Small intestine (tissue), 7 donors: ENCODE data around the gene PTGDR2. TPM values are rescaled to one million over a fixed set of nuclear protein-coding genes. Genes with fewer than 3 reads are reported as not detected.

Source experiments
- DNase-seq, 2 donors: peaks; one replicate each; pipeline versions ENCODE4 v3.0.0 to v3.0.0-alpha.2; 2013
- FAIRE-seq: peaks from 2 replicates; lab custom pipeline; 2012; peaks lifted over from hg19 to GRCh38; lab: Jason Lieb, UNC
- H3K27ac ChIP-seq, 3 donors: one replicate each; pipeline ENCODE4 v1.5.1; 2013; ENCODE audit warnings: low read length in 2 of 3, mild to moderate bottlenecking in 2 of 3, control low read depth in 1 of 3, inconsistent platforms in 1 of 3, low read depth in 1 of 3, moderate library complexity in 1 of 3
- H3K27me3 ChIP-seq, 3 donors: one replicate each; pipeline ENCODE4 v1.6.1; 2013; ENCODE audit warnings: low read length in 3 of 3, inconsistent platforms in 1 of 3; ENCODE audit not compliant: control insufficient read depth in 3 of 3, insufficient read depth in 3 of 3
- H3K36me3 ChIP-seq, 3 donors: one replicate each; pipeline ENCODE4 v1.6.1; 2013; ENCODE audit warnings: low read length in 3 of 3, inconsistent platforms in 1 of 3, low read depth in 1 of 3, mild to moderate bottlenecking in 1 of 3, moderate library complexity in 1 of 3; ENCODE audit not compliant: control insufficient read depth in 3 of 3, insufficient read depth in 2 of 3
- H3K4me1 ChIP-seq, 3 donors: one replicate each; pipeline ENCODE4 v1.6.1; 2013; ENCODE audit warnings: low read length in 2 of 3, inconsistent platforms in 1 of 3, low read depth in 1 of 3, mild to moderate bottlenecking in 1 of 3, moderate library complexity in 1 of 3; ENCODE audit not compliant: control insufficient read depth in 3 of 3, insufficient read depth in 2 of 3
- H3K4me3 ChIP-seq, 3 donors: one replicate each; pipeline ENCODE4 v1.5.1; 2013; ENCODE audit warnings: low read length in 3 of 3, control low read depth in 1 of 3, inconsistent platforms in 1 of 3, low read depth in 1 of 3, mild to moderate bottlenecking in 1 of 3, moderate library complexity in 1 of 3
- H3K9me3 ChIP-seq, 2 donors: one replicate each; pipeline ENCODE4 v1.6.1; 2013; ENCODE audit warnings: low read depth in 1 of 2, low read length in 1 of 2; ENCODE audit not compliant: control insufficient read depth in 2 of 2, insufficient read depth in 1 of 2
- WGBS, 3 donors: extraction: QIAGEN DNeasy Blood & Tissue Kit; methylation state at CpG; one replicate each; pipeline ENCODE4 v1.1.7; 2013; 5-methylcytosine and 5-hydroxymethylcytosine counted together
- polyA plus RNA-seq, 4 donors: library from polyadenylated mRNA; stranded (reverse) in 3 of 4; unstranded in 1 of 4; fragments of 200-250 nt in 3 of 4; fragments of 120-200 nt in 1 of 4; gene quantifications; one replicate each; pipeline versions ENCODE4 v1.2.1 to v1.2.3, GENCODE V29; 2013
- donor health status: healthy with polysubstance abuse.
- donor health status: control.
- donor health status: control.
- donor health status: Bipolar disorder and iron deficiency.
- donor health status: healthy.

Gene PTGDR2
- polyA plus RNA-seq, 4 donors, result 0.45 to 4.5 (median 3.4) TPM

GRCh38 chr11:60849641-60850520 is 5.9 kb downstream of the PTGDR2 start:
- no peak for DNase-seq
- Histone ChIP-seq H3K4me3 (no peak overlapping the region), H3K27me3 (no peaks in the 10 kb centered on the region), H3K36me3 (peaks cover 2 to 56% (median 7%) of the 10 kb centered on the region in 3 donors), H3K4me1 (peaks cover 4 to 40% (median 9%) of the 10 kb centered on the region in 3 donors), H3K27ac (no peak overlapping the region), H3K9me3 (no peaks in the 10 kb centered on the region)
- WGBS, 3 donors, result 89 to 94% (median 92%) methylated on average over 29 of the region's 29 CpGs
- no peak for FAIRE-seq

DNA sequence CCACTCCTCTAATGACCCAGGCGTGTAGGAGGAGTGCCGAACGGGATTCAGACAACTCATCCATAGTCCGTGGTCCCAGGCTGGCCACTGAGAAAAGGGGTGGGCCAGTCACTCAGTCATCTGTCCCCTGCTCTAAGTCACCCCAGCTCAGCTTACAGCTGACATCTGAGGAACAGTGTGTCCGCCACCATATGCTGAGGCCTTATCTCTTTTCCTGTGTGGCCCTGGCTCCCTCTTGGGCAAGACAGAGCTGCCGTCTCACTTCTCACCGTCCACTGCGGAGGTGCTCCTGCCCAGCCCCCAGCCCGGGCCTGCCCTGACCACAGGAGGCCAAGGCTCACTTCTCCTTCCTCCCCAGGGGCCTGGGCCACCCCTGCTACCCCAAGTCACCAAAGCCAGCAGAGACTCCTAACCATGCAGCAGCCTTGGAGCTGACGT is 7.0 kb downstream of the PTGDR2 start:
- FAIRE-seq (no peak), DNase-seq (no peak)
- H3K27me3 ChIP-seq, result no peaks in the 10 kb centered on the region
- no peaks in the 10 kb centered on the region for H3K9me3 ChIP-seq
- 77 to 88% (median 86%) methylated on average over 10 of the region's 10 CpGs for WGBS, 3 donors
- H3K4me1 ChIP-seq, result peaks cover 5 to 42% (median 9%) of the 10 kb centered on the region in 3 donors
- H3K27ac ChIP-seq, result no peak overlapping the region
- peaks cover 2 to 56% (median 7%) of the 10 kb centered on the region in 3 donors for H3K36me3 ChIP-seq
- H3K4me3 ChIP-seq, result no peak overlapping the region

- H3K4me3 ChIP-seq, result no peak overlapping the region
- no peaks in the 10 kb centered on the region for H3K27me3 ChIP-seq
- DNase-seq, result peak in 1 of 2 donors; percentile 46
- H3K36me3 ChIP-seq, result peaks cover 2 to 49% (median 7%) of the 10 kb centered on the region in 3 donors
- WGBS, 3 donors, result 48 to 77% (median 59%) methylated on average over 12 of the region's 12 CpGs
- no peaks in the 10 kb centered on the region for H3K9me3 ChIP-seq
- H3K4me1 ChIP-seq, result peaks cover 2 to 41% (median 8%) of the 10 kb centered on the region in 3 donors
- peak overlapping the region in 2 of 3 donors; percentile 0 to 20 for H3K27ac ChIP-seq
- FAIRE-seq, result no peak
Observed at GRCh38 chr11:60847896-60848295, 7.9 kb downstream of the PTGDR2 start.

DNA sequence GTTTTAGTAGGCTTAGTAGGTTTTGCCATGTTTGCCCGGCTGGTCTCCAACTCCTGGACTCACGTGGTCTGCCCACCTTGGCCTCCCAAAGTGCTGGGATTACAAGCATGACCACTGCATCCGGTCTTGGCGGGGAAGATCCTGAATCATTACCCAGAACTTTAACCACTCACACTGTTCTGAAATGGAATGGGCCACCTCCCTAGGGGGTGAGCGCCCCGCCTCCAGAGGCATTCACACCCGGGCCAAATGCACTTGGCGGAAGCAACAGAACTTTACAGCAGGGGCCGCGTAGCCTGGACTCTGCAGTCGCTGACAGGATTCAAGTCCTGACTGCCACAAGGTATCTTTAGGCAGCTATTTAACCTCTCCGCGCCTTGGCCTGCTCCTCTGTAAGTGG is 8.5 kb downstream of the PTGDR2 start:
- 44 to 68% (median 61%) methylated on average over 13 of the region's 13 CpGs for WGBS, 3 donors
- Histone ChIP-seq H3K4me1 (peaks cover 5 to 40% (median 10%) of the 10 kb centered on the region in 3 donors), H3K36me3 (peaks cover 2 to 49% (median 7%) of the 10 kb centered on the region in 3 donors), H3K27me3 (no peaks in the 10 kb centered on the region), H3K4me3 (no peak overlapping the region), H3K9me3 (no peaks in the 10 kb centered on the region), H3K27ac (peak overlapping the region in 1 of 3 donors; percentile 0)
- DNase-seq (peak in 1 of 2 donors; percentile 25), FAIRE-seq (no peak)

- H3K9me3 ChIP-seq, result no peaks in the 10 kb centered on the region
- 79 to 93% (median 86%) methylated on average over 8 of the region's 8 CpGs for WGBS, 3 donors
- H3K27ac ChIP-seq, result no peak overlapping the region
- DNase-seq, result no peak
- FAIRE-seq, result no peak
- no peaks in the 10 kb centered on the region for H3K27me3 ChIP-seq
- H3K4me1 ChIP-seq, result peaks cover 3 to 36% (median 16%) of the 10 kb centered on the region in 3 donors
- no peak overlapping the region for H3K4me3 ChIP-seq
- H3K36me3 ChIP-seq, result peaks cover 2 to 35% (median 7%) of the 10 kb centered on the region in 3 donors
Observed at GRCh38 chr11:60845338-60845737, 10.4 kb downstream of the PTGDR2 start.

DNA sequence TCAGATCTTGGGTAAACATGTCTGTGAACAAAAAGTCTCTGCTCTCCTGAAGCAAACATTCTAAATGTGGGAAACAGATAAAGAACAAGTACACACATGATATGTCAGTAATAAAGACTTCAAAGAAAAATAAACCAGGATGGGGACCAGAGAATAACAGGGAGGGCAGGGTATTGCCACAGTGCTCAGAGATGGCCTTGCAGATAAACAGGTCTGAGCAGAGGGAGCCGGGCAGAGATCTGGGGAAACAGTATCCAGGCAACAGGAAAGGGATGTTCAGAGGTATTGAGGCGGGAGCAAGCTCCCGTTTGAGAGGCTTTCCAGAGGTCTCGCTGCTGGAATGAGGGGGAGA is 10.9 kb downstream of the PTGDR2 start:
- FAIRE-seq (no peak), DNase-seq (no peak)
- Histone ChIP-seq H3K27ac (no peak overlapping the region), H3K36me3 (peaks cover 0 to 30% (median 7%) of the 10 kb centered on the region in 3 donors), H3K27me3 (no peaks in the 10 kb centered on the region), H3K9me3 (no peaks in the 10 kb centered on the region), H3K4me1 (peaks cover 3 to 36% (median 16%) of the 10 kb centered on the region in 3 donors), H3K4me3 (no peak overlapping the region)
- WGBS, 3 donors, result 36 to 45% (median 42%) methylated on average over 4 of the region's 4 CpGs

DNA sequence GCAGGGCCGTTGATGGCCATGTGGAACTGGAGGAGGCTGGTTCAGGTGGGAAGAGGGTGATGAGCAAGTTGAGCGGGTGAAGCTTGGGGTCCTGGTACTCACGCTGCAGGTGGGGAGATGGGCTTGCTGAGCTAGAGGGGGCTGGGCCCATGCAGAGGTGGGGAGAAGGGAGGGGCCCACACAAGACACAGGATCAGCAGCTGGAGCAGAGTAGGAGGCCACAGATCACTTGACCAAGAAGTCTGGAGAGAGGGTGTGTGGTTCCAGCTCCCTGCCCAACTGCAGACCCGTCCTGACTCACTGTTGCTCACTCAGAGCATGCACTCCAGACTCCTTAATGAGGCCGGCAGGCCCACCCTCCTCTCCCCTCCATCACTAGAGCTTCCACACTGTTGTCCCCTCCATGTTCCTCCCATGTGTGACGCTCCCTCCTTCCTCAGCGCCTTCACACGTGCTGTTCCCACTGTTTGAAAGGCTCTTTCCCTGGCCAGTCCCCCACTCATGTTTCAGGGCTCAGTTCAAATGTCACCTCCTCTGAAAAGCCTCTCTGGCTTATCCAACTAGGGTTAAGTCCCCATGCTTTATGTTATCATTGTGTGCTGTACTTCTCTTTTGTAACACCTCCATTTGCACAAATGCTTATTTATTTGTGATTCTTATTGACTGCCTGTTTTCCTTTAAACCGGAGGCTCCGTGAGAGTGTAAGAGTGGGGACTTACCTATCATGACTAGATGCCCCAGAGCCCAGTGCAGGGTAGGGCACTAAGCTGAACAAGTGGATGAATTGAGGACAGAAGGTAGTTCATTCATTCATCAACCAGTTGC is 11.5 kb downstream of the PTGDR2 start:
- peaks cover 0 to 24% (median 7%) of the 10 kb centered on the region in 3 donors for H3K36me3 ChIP-seq
- WGBS, 3 donors, result 38 to 56% (median 47%) methylated on average over 10 of the region's 10 CpGs
- no peak for FAIRE-seq
- no peak for DNase-seq
- peaks cover 3 to 36% (median 16%) of the 10 kb centered on the region in 3 donors for H3K4me1 ChIP-seq
- no peaks in the 10 kb centered on the region for H3K9me3 ChIP-seq
- H3K27me3 ChIP-seq, result no peaks in the 10 kb centered on the region
- H3K27ac ChIP-seq, result no peak overlapping the region
- H3K4me3 ChIP-seq, result peak overlapping the region in 1 of 3 donors; percentile 79
